GM15510 (cell line): ENCODE results near the gene CTBP2.

Source experiments
- POLR2A ChIP-seq: IDR thresholded peaks from 3 replicates; pipeline ENCODE4 v1.6.1; 2011; ENCODE audit warnings: borderline replicate concordance; ENCODE audit not compliant: insufficient read length; ENCODE audit errors: extremely low read depth

CTBP2 gene

GRCh38 chr10:125116041-125116649 is 44.2 kb downstream of the CTBP2 start:
- TF ChIP-seq POLR2A = no peak

- no peak for TF ChIP-seq POLR2A
Measured at GRCh38 chr10:125115409-125115808, 45.0 kb downstream of the CTBP2 start.

GRCh38 chr10:125114761-125115391 is 45.5 kb downstream of the CTBP2 start:
- no peak for TF ChIP-seq POLR2A

- TF ChIP-seq POLR2A = no peak
Measured at GRCh38 chr10:125113691-125114371, 46.5 kb downstream of the CTBP2 start.

GRCh38 chr10:125112697-125113494 is 47.5 kb downstream of the CTBP2 start:
- TF ChIP-seq POLR2A = no peak

GRCh38 chr10:125111118-125111727 is 49.1 kb downstream of the CTBP2 start:
- no peak for TF ChIP-seq POLR2A

- TF ChIP-seq POLR2A = no peak
Measured at GRCh38 chr10:125107965-125108580, 52.3 kb downstream of the CTBP2 start.

GRCh38 chr10:125107166-125107949 is 53.0 kb downstream of the CTBP2 start:
- no peak for TF ChIP-seq POLR2A

- TF ChIP-seq POLR2A = no peak
Measured at GRCh38 chr10:125106586-125106985, 53.8 kb downstream of the CTBP2 start.

- TF ChIP-seq POLR2A = no peak
Measured at GRCh38 chr10:125105706-125106255, 54.6 kb downstream of the CTBP2 start.

GRCh38 chr10:125105155-125105554 is 55.2 kb downstream of the CTBP2 start:
- TF ChIP-seq POLR2A = no peak

- TF ChIP-seq POLR2A = no peak
Measured at GRCh38 chr10:125104559-125104958, 55.8 kb downstream of the CTBP2 start.

GRCh38 chr10:125103924-125104323 is 56.4 kb downstream of the CTBP2 start:
- TF ChIP-seq POLR2A = no peak
